GM21381 (cell line): ENCODE data around the gene MEF2C.
A peak's percentile ranks its signal among the peaks of the same experiment; 100 is the strongest.

Source experiments
- ATAC-seq: cut with Tn5 transposase; IDR thresholded peaks from one replicate; pipeline ENCODE4 v1.9.1; 2021; ENCODE audit warnings: mild to moderate bottlenecking, moderate library complexity; ENCODE audit not compliant: unreplicated experiment

MEF2C gene

GRCh38 chr5:88833371-88834130 lies 49.4 kb downstream of the MEF2C start:
- ATAC-seq = peak; percentile 41

- ATAC-seq = no peak
Observed at GRCh38 chr5:88831816-88832215, 51.2 kb downstream of the MEF2C start.

- ATAC-seq = no peak
Observed at GRCh38 chr5:88830567-88830966, 52.4 kb downstream of the MEF2C start.

DNA sequence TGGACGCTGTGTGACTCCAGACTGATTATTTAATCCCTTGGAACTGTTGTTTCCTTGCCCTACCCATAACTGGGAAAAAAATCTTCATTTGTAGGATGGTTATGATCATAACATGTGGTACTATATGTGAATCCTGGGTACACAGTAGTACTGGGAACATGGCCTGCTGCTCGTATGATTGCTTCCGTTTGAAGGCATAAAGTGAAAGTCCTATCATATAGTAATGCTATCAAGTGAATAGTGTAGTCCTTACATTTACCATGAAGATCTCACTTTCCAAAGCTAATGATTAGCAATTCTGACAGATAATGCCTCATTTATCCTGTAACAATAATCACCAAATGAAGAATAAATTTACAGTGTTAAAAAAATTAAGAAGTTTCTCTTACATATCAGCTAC lies 53.2 kb downstream of the MEF2C start:
- no peak for ATAC-seq

DNA sequence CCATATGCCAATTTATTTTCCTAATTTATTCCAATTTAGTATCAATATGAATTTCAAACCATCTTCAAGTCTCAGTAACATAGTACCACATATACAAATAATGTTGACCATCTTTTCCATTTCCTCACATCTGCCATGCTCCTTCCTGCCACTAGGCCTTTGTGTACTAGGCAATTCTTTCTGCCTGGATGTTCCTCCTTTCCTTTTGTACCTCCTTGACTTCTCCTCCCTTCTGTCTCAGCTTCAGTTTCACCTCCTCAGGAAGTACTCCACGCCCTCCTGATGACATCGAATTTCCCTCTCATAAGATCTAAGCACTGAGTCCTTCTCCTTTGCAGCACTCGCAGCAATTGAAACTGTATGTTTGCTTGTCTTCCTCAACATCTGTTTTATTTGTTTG lies 53.9 kb downstream of the MEF2C start:
- no peak for ATAC-seq

DNA sequence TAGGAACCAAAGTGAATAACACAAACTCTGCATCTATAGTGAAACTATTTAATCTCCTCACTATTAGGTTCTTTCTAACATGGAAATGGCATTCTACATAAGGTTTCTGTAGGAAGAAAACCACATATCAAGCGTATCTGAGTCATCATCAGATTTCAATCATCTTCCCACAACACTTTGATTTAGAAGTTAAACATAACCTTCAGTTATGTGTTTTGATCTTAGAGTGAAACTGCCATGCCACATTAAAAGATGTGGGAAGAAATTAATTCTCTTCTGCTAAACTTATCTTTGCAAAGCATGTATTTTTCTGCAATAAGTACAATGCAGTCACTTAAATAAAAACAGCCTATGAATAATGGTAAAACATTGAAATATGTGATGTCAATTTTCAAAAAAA lies 55.0 kb downstream of the MEF2C start:
- ATAC-seq = no peak

DNA sequence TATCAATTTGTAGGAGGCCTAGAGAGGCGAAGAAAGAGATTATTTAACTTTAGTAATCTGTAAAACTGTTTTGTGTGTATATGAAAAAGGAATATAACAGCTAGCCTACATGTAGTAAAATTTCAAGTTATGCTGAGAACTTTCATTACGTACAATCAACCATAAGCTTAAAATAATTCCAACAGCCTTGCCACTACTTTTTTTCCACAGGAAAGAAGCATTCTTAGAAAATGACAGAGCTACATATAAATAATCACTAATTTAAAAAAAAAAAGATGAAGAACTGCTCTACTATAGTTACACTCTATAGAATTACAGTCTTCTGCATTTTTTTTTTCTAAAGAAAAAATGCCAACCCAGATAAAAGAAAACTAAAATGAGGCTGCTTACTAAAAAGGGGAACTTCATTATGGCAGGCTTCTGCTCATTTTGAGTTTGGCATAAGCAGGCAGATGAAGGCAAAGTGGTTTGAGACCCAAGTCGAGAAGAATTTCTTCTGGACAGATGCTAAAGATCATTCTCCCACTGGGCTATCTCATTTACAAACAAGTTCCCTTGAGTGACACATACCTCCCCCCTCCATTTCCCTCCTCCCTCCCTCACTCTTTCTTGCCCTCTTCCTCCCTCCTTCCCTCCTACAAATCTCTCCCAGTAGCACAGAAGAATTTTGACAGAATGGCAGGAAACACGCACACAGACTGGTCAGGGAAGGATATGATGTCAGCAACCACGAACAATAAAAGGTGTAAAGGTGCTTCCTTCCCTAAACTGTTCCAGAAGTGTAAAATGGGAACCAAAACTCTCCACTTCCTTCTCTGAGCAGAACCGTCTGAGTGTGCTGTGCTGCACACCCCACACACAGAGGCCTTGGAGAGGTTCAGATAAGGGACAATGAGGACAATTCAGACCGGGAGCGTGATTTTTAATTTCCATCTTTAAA lies 56.1 kb downstream of the MEF2C start:
- peak; percentile 68 for ATAC-seq

GRCh38 chr5:88825584-88826315 lies 57.2 kb downstream of the MEF2C start:
- ATAC-seq = no peak

DNA sequence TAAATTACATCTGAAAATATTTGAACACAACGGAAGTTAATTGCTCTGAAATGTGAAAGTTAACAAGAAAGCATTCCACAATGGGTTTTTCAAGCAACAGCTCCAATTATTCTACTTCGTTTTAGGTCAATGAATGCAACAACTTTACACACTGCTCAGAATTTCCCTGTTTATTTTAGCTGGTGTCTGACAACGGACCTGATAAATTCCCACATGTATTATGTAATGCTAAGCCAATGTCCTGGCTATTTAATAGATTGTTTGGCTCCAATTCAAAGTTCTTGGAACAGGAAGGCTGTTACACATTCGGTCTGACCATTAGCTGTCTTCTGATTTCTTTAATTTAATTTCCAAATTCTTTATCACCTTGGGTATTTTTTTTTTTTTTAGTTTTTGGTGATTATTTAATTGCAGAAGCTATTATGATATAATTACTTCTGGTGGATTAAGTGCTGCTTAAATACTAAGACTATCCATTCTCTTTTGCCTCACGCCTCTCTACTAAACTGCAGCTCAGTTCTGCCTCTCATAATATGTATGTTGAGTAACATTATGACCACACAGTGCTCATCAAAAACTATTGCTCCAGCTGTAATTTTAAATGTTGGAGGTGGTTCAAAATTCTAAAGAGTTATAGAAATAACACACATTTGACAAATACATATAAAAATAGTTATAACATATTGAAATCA lies 57.9 kb downstream of the MEF2C start:
- ATAC-seq = no peak

GRCh38 chr5:88824141-88824540 lies 58.8 kb downstream of the MEF2C start:
- ATAC-seq = no peak

DNA sequence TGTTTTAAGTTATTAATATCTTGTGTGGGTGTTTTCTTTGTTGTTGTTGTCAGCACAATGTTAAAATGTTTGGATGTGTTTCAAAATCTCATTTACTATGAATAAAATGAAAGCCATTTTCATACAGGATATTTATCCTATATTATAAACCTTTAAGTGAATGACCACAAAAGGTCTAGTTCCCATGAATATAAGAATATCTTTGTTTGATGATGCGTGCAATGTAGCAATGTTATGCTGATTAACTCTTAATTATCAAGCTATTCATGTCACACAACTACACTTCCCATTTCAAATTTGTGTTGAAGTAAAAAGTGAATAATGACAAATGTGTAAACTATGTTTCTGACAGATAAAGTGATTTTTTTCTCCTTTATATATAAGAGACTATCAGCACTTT lies 59.8 kb downstream of the MEF2C start:
- ATAC-seq = no peak

- ATAC-seq = no peak
Observed at GRCh38 chr5:88821161-88821560, 61.8 kb downstream of the MEF2C start.

DNA sequence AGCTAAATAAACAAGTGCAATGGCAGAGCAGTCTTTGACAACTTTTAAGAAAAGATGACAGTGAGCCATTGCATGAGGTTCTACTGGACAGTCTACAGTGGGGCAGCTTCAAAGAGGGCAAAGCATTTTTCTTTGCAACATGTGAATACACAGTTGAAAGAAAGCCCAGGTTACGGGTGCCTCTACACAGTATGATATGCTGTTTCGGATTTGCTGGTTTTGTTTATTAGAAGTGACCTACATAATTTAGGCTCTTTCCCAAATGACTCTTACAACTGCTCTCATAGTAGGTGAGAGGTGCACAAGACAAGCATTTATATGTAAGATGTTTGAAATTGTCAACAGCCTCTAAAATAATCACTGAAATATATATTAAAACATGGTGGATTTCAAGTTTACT lies 62.4 kb downstream of the MEF2C start:
- ATAC-seq = no peak

DNA sequence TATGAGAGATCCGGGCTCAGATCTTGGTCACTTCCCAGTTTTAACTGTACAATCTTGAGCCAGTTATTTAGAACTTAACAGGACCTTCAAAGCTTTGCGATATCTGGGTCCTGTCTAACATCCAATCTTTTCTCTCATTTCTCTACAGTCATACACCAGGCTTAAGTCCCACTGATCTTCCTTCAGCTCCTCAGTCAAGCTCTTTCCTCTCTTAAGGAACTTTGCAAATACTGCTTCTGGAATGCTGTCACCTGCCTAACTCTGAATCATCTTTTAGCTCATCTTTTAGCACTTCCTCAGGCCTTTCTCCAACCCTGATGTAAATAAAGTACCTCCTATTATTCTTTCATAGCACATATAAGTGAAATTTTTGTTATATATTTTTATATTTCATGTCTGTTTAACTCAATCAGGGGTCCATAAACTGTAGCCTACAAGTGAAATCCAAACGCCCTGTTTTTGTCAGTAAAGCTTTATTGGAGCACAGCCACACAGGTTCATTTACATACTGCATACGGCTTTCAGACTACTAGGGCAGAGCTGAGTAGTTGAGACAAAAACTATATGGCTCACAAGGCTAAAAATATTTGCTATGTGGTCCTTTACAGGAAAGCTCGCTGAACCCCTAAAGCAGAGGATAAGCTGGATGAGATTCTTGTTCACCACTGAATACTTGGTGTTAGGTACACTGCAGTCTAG lies 63.5 kb downstream of the MEF2C start:
- no peak for ATAC-seq

DNA sequence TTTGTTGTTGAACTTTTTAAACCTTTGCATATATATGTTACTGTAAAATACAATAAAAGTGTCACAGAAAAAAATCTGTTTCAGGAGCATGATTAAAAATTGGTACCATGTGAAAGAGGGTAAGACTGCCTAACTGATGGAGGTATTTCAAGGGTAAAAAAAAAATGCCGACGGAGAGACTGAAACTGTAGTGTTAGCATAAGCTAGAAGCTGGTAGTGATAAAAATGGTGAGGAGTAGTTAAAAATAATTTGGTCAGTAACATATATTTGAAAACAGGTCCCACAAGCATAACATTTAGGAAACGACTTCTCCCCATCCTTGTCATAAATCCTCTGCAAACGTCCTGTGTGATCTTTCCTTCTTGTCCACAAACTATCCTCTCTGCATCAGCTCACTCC lies 64.7 kb downstream of the MEF2C start:
- ATAC-seq = no peak

- ATAC-seq = no peak
Observed at GRCh38 chr5:88816195-88816594, 66.8 kb downstream of the MEF2C start.

DNA sequence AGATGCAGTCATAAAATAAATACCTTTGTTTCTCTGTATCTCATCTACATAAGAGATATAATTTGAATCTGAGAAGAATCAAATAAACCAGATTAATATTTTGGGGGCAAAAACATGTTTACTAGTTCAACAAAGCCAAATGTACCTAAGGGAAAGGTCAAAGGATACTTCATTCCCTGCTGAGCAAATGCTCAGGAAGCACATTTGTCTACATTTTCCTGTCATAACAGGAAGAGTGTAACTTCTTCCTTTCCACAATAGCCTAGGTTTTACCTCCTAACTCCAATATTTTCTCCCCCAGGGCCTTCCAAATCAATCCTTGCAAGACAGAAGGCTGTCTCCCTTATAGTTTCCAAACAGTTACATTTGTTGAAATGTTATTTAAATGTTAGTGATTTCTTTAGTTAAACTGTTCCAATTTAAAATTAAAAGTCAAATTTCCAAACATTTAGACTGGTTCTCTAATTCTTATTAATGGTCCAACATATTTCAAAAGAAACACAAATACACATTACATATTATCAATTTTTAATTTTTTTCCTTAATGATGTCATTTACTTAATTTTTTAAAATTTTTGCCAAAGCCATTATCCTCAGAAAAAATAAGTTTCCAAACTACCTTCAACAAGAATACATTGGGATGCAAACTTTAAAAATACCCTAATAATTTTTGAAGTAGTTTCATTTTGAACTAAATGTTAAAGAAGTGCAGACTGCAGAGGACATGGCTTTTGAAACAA lies 67.8 kb downstream of the MEF2C start:
- ATAC-seq = no peak

- ATAC-seq = no peak
Observed at GRCh38 chr5:88813805-88814575, 69.0 kb downstream of the MEF2C start.

DNA sequence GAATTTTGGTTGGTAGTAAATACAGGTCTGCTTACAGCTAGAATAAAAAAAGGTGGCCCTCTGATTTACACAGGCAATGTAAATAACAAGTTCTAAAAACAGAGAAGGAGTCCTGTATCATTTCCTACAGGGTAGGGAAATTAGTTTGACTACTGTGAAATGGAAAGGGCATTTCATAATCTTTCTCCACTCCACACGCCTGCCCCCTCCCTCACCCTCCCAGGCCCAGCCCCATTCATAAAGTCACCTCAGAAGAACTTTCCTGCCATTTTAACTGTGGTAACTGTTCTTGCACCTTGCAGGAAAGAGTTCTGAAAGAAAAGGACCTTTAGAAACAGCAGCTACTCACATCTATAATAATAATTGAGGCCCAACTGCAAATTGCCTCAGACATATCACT lies 69.7 kb downstream of the MEF2C start:
- no peak for ATAC-seq
